Fibroblast of lung (primary cell): Measurements from ENCODE around the gene TSHZ2.

ENCODE experiments used
- EZH2 ChIP-seq: IDR thresholded peaks from 2 replicates; pipeline ENCODE4 v1.5.1; 2012; ENCODE audit warnings: low read length, control low read depth, mild to moderate bottlenecking; ENCODE audit errors: missing control alignments
- TF ChIP-seq, protein P1 (sequence below), 2 donors: IDR thresholded peaks in 1 of 2; conservative IDR thresholded peaks in 1 of 2; 1 replicate in 1 of 2; 2 replicates in 1 of 2; pipeline ENCODE4 v1.5.1; 2011 to 2012; ENCODE audit warnings: low read length in 2 of 2, control low read depth in 1 of 2, inconsistent platforms in 1 of 2, low read depth in 1 of 2, mild to moderate bottlenecking in 1 of 2

DNA sequence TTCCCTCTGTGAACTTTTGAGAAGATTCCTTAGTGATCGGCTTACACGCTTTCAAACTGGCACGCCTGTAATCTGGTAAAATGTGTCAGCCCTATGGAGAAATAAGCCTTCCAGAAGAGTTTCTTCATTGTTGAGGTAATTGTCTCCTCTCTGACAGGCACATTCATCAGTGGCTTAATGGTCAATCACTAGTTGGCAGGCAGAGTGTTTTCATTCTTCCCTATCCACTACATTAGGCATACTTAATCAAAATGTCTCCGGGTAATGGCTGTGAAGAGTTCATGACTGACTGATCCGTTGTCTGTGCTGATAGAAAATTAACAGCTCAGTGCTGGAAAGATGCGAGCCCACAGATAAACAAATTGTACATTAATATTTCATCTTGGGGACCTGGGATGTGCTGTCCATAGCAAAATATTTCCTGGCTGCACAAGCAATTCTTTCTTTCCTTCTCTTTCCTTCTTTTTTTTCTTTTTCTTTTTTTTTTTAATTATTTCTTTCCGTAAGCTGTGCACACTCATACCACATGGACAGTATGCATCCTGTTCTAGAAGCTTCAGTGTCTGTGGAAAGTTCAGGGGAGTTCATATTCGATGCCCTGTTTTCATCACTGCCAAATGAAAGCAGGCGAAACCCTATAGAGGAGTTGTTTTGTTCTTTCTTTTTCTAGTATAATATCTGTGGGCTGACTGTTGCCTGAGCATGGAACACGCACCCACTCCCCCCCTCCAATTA lies 31.4 kb downstream of the TSHZ2 start:
- TF ChIP-seq, protein P1, sequence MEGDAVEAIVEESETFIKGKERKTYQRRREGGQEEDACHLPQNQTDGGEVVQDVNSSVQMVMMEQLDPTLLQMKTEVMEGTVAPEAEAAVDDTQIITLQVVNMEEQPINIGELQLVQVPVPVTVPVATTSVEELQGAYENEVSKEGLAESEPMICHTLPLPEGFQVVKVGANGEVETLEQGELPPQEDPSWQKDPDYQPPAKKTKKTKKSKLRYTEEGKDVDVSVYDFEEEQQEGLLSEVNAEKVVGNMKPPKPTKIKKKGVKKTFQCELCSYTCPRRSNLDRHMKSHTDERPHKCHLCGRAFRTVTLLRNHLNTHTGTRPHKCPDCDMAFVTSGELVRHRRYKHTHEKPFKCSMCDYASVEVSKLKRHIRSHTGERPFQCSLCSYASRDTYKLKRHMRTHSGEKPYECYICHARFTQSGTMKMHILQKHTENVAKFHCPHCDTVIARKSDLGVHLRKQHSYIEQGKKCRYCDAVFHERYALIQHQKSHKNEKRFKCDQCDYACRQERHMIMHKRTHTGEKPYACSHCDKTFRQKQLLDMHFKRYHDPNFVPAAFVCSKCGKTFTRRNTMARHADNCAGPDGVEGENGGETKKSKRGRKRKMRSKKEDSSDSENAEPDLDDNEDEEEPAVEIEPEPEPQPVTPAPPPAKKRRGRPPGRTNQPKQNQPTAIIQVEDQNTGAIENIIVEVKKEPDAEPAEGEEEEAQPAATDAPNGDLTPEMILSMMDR (conservative IDR thresholded peaks at IDR 0.05 in 1 of 2, IDR thresholded peaks at IDR 0.05 in 1 of 2; ENCODE audit: low read depth in 1 of 2, low read length in 2 of 2): no peak
- no peak for TF ChIP-seq EZH2
